ENCODE data around the gene HSD11B1.

Gene HSD11B1

DNA sequence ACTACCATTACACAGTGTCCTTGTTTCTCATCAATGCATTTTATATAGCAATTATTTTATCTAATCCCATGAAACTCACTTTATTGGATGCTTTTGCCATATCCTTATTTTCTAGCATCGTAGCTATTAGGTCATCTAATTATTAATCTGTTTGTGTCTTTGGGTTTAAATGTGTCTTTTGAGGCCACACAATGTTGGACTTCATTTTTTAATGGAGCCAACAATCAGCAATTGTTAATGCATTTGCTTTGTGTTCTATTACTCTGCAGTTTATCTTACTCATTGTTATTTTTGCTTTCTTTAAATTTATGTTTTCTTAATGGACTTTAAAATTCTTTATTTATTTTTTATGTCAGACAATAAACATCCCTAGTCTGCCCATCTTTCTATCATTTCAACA lies 1.8 kb upstream of the HSD11B1 start:
- TF ChIP-seq, protein P1, sequence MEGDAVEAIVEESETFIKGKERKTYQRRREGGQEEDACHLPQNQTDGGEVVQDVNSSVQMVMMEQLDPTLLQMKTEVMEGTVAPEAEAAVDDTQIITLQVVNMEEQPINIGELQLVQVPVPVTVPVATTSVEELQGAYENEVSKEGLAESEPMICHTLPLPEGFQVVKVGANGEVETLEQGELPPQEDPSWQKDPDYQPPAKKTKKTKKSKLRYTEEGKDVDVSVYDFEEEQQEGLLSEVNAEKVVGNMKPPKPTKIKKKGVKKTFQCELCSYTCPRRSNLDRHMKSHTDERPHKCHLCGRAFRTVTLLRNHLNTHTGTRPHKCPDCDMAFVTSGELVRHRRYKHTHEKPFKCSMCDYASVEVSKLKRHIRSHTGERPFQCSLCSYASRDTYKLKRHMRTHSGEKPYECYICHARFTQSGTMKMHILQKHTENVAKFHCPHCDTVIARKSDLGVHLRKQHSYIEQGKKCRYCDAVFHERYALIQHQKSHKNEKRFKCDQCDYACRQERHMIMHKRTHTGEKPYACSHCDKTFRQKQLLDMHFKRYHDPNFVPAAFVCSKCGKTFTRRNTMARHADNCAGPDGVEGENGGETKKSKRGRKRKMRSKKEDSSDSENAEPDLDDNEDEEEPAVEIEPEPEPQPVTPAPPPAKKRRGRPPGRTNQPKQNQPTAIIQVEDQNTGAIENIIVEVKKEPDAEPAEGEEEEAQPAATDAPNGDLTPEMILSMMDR (IDR thresholded peaks at IDR 0.05; ENCODE audit: low read length), result no peak
- TF ChIP-seq EZH2 (optimal IDR thresholded peaks at IDR 0.05; ENCODE audit: low read depth, low read length) (no peak), EZH2phosphoT487 (IDR thresholded peaks at IDR 0.05; ENCODE audit: low read length) (no peak)
- no peaks in the 10 kb centered on the region for H4K20me1 ChIP-seq (ENCODE audit: insufficient read depth, low read length)

GRCh38 chr1:209703834-209704504 lies 677 bp upstream of the HSD11B1 start:
- no peak for DNase-seq
- no peak overlapping the region for H2AFZ ChIP-seq (ENCODE audit: low read length)
- no peak overlapping the region for H3K4me2 ChIP-seq (ENCODE audit: low read depth, low read length)
- H3K79me2 ChIP-seq (ENCODE audit: low read length), result no peaks in the 10 kb centered on the region
- no peaks in the 10 kb centered on the region for H3K36me3 ChIP-seq (replicated peaks; ENCODE audit: insufficient read depth, low read length)
- no peak overlapping the region for H3K9ac ChIP-seq (ENCODE audit: low read length)
- no peak overlapping the region for H3K4me3 ChIP-seq (ENCODE audit: low read length)
- TF ChIP-seq EZH2phosphoT487 (IDR thresholded peaks at IDR 0.05; ENCODE audit: low read length), result no peak
- no peak for TF ChIP-seq EZH2 (optimal IDR thresholded peaks at IDR 0.05; ENCODE audit: low read depth, low read length)
- TF ChIP-seq, protein P1 (IDR thresholded peaks at IDR 0.05; ENCODE audit: low read length), result no peak
- H3K27ac ChIP-seq (ENCODE audit: low read length), result no peak overlapping the region
- no peaks in the 10 kb centered on the region for H3F3A ChIP-seq (ENCODE audit: insufficient read depth, low read length)
- peaks cover 14% of the 10 kb centered on the region; the same call in 1 of the 2 replicates for H3K4me1 ChIP-seq (ENCODE audit: low read length)
- H3K27me3 ChIP-seq (replicated peaks; ENCODE audit: insufficient read depth, low read length), result no peaks in the 10 kb centered on the region
- H3K9me3 ChIP-seq (replicated peaks; ENCODE audit: insufficient read depth, low read length), result no peaks in the 10 kb centered on the region
- H4K20me1 ChIP-seq (ENCODE audit: insufficient read depth, low read length), result no peaks in the 10 kb centered on the region
- no peaks in the 10 kb centered on the region for H3K9me2 ChIP-seq (replicated peaks; ENCODE audit: insufficient read depth, low read length)

More for the DNA sequence above, 1.8 kb upstream of the HSD11B1 start:
- Histone ChIP-seq H2AFZ (ENCODE audit: low read length) (no peak overlapping the region), H3K4me1 (ENCODE audit: low read length) (peaks cover 14% of the 10 kb centered on the region; the same call in 1 of the 2 replicates), H3K9me3 (replicated peaks; ENCODE audit: insufficient read depth, low read length) (no peaks in the 10 kb centered on the region), H3K36me3 (replicated peaks; ENCODE audit: insufficient read depth, low read length) (no peaks in the 10 kb centered on the region), H3K4me2 (ENCODE audit: low read depth, low read length) (no peak overlapping the region), H3K27ac (ENCODE audit: low read length) (no peak overlapping the region), H3K79me2 (ENCODE audit: low read length) (no peaks in the 10 kb centered on the region), H3F3A (ENCODE audit: insufficient read depth, low read length) (no peaks in the 10 kb centered on the region), H3K9ac (ENCODE audit: low read length) (no peak overlapping the region), H3K4me3 (ENCODE audit: low read length) (no peak overlapping the region), H3K9me2 (replicated peaks; ENCODE audit: insufficient read depth, low read length) (no peaks in the 10 kb centered on the region), H3K27me3 (replicated peaks; ENCODE audit: insufficient read depth, low read length) (no peaks in the 10 kb centered on the region)
- no peak for DNase-seq

GRCh38 chr1:209705033-209705598 lies 470 bp downstream of the HSD11B1 start:
- H3K27ac ChIP-seq (ENCODE audit: low read length), result no peak overlapping the region
- DNase-seq, result no peak

More at GRCh38 chr1:209705033-209705598, 470 bp downstream of the HSD11B1 start:
- Histone ChIP-seq H3K4me1 (ENCODE audit: low read length) (peaks cover 18% of the 10 kb centered on the region; the same call in 1 of the 2 replicates), H3K36me3 (replicated peaks; ENCODE audit: insufficient read depth, low read length) (no peaks in the 10 kb centered on the region), H3K9me2 (replicated peaks; ENCODE audit: insufficient read depth, low read length) (no peaks in the 10 kb centered on the region), H2AFZ (ENCODE audit: low read length) (no peak overlapping the region), H3K9me3 (replicated peaks; ENCODE audit: insufficient read depth, low read length) (no peaks in the 10 kb centered on the region), H3F3A (ENCODE audit: insufficient read depth, low read length) (no peaks in the 10 kb centered on the region), H4K20me1 (ENCODE audit: insufficient read depth, low read length) (no peaks in the 10 kb centered on the region), H3K4me3 (ENCODE audit: low read length) (no peak overlapping the region), H3K27me3 (replicated peaks; ENCODE audit: insufficient read depth, low read length) (no peaks in the 10 kb centered on the region), H3K79me2 (ENCODE audit: low read length) (no peaks in the 10 kb centered on the region), H3K9ac (ENCODE audit: low read length) (no peak overlapping the region), H3K4me2 (ENCODE audit: low read depth, low read length) (no peak overlapping the region)
- no peak for TF ChIP-seq EZH2phosphoT487 (IDR thresholded peaks at IDR 0.05; ENCODE audit: low read length)
- TF ChIP-seq, protein P1 (IDR thresholded peaks at IDR 0.05; ENCODE audit: low read length), result no peak
- no peak for TF ChIP-seq EZH2 (optimal IDR thresholded peaks at IDR 0.05; ENCODE audit: low read depth, low read length)
